Activated CD4-positive, alpha-beta T cell treated with anti-CD3 and anti-CD28 coated beads for 36 hours (primary cell): ENCODE measurements around the gene FAM78A. TPM values are rescaled to one million over a fixed set of nuclear protein-coding genes. Genes with fewer than 3 reads are reported as not detected.

Source experiments
- ATAC-seq: fragments of 200-7000 bp; cut with Tn5 transposase; one replicate; pipeline ENCODE4 v1.10.0; 2021; ENCODE audit warnings: mild to moderate bottlenecking, moderate library complexity
- CTCF ChIA-PET: fragments of 350-600 bp; sonication (Branson Sonifier 250); formaldehyde crosslinking; loops from one replicate; lab custom pipeline; 2021; ENCODE audit warnings: antibody characterized with exemption; lab: Charles Lee
- POLR2A ChIA-PET: fragments of 350-600 bp; sonication (Branson Sonifier 250); formaldehyde crosslinking; loops from one replicate; lab custom pipeline; 2021; ENCODE audit warnings: antibody characterized with exemption, inconsistent platforms; lab: Charles Lee
- DNase-seq: peaks from one replicate; pipeline ENCODE4 v3.0.0-alpha.2; 2020
- H3K27ac Mint-ChIP-seq: one replicate; pipeline ENCODE4 v1.8.0; 2021; ENCODE audit warnings: mixed read lengths
- H3K27me3 Mint-ChIP-seq: one replicate; pipeline ENCODE4 v1.8.0; 2021; ENCODE audit warnings: mixed read lengths
- H3K36me3 Mint-ChIP-seq: one replicate; pipeline ENCODE4 v1.8.0; 2021; ENCODE audit warnings: low read depth, mixed read lengths
- H3K4me1 Mint-ChIP-seq: one replicate; pipeline ENCODE4 v1.8.0; 2021; ENCODE audit warnings: mixed read lengths
- H3K4me3 Mint-ChIP-seq: one replicate; pipeline ENCODE4 v1.8.0; 2021; ENCODE audit warnings: mild to moderate bottlenecking, moderate library complexity, mixed read lengths
- H3K9me3 Mint-ChIP-seq: one replicate; pipeline ENCODE4 v1.8.0; 2021; ENCODE audit warnings: low read depth, mixed read lengths
- intact Hi-C, 2 experiments: fragments of 100-400 bp; cut with DNase I in 1 of 2; cut with micrococcal nuclease in 1 of 2; formaldehyde crosslinking; loops; one replicate each; pipeline versions ENCODE4 v1.14.2 to v1.15.1; 2022 to 2024; cut with DNase I, micrococcal nuclease
- total RNA-seq, 2 experiments: library from RNA; stranded (reverse); gene quantifications; one replicate each; pipeline ENCODE4 v1.2.3, GENCODE V29; 2021

The FAM78A gene
- total RNA-seq, 2 experiments from 2014 or later: 36.6 to 52.3 TPM

- ChIA-PET CTCF (interaction anchor here (0.6 to 2.3 kb wide), 3 partner anchors 16 to 247 kb away, joined by 3 to 8 read pairs (median 5); no protein-coding TSS in a partner anchor), POLR2A (interaction anchor here (0.6 kb wide), 1 partner anchor 18 kb away, joined by 6 read pairs; no protein-coding TSS in a partner anchor)
- Mint-ChIP-seq H3K36me3 (no peaks in the 10 kb centered on the region), H3K27ac (no peak within 1 kb of the TSS), H3K27me3 (no peaks in the 10 kb centered on the region), H3K4me1 (no peaks in the 10 kb centered on the region), H3K4me3 (no peak within 1 kb of the TSS), H3K9me3 (no peaks in the 10 kb centered on the region)
- DNase-seq: no peak
- no peak for ATAC-seq
- intact Hi-C loops: no loop called here
Measured at GRCh38 chr9:131289301-131290035, 13.2 kb upstream of the FAM78A start, which contains the start of gene PLPP7. TSS of gene PLPP7 (plus strand) at chr9:131289723. CDS start at chr9:131289998, 275 bp downstream.

- Mint-ChIP-seq H3K27ac (no peak overlapping the region), H3K36me3 (no peaks in the 10 kb centered on the region), H3K4me1 (no peaks in the 10 kb centered on the region), H3K4me3 (no peak overlapping the region), H3K9me3 (no peaks in the 10 kb centered on the region), H3K27me3 (no peaks in the 10 kb centered on the region)
- ATAC-seq (no peak), DNase-seq (no peak)
- intact Hi-C loops: no loop called here
- ChIA-PET CTCF (interaction anchor here (0.9 to 2.3 kb wide), 3 partner anchors 15 to 49 kb away, joined by 3 to 8 read pairs (median 5); no protein-coding TSS in a partner anchor), POLR2A (no interaction called here)
Measured at GRCh38 chr9:131288217-131288616, 11.9 kb upstream of the FAM78A start.

- Mint-ChIP-seq H3K4me3 (no peak overlapping the region), H3K4me1 (peaks cover under 1% of the 10 kb centered on the region), H3K27ac (no peak overlapping the region), H3K9me3 (no peaks in the 10 kb centered on the region), H3K36me3 (no peaks in the 10 kb centered on the region), H3K27me3 (peaks cover under 1% of the 10 kb centered on the region)
- ATAC-seq (no peak), DNase-seq (no peak)
- ChIA-PET CTCF (interaction anchor here (0.9 kb wide), 1 partner anchor 35 kb away, joined by 3 read pairs; no protein-coding TSS in a partner anchor), POLR2A (no interaction called here)
- intact Hi-C loops: no loop called here
Measured at GRCh38 chr9:131287359-131287758, 11.0 kb upstream of the FAM78A start.

GRCh38 chr9:131284856-131285255 is 8.5 kb upstream of the FAM78A start:
- H3K4me3 Mint-ChIP-seq: no peak overlapping the region

DNA sequence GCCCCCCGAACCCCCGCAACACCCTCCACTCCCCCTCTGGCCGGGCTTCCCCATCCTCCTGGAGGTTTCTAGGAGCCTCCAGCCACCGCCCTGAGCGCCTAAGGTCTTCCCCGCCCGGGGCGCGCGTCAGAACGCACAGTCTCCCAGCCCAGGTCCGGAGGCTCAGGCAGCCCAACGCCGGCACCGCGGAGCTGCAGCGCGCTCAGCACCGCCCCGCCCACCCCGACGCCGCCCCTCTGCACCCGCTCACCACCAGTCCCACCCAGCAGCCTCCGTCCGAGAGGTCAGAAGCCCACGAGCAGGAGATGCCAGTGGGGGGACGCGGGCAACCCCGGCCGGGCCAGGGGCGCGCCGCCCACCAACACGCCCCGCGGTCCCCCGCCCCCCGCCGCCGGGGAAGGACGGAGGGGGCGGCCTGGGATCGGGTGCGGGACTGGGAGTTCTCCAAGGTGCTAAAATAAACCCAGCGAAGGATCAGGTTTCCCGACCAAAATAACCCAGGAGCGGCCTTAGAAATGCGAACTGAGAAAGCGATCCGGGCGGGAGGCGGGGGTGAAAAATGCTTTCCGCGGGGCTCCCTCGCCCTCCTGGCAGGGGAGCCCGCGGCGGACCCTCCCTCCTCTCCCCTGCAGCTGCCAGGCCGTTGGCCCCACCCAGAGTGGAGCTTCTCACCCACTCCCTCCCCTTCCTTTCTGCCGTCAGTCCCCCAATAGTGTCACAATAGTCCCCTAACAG is 6.5 kb upstream of the FAM78A start:
- intact Hi-C loops: no loop called here
- Mint-ChIP-seq H3K9me3 (no peaks in the 10 kb centered on the region), H3K4me3 (no peak overlapping the region), H3K27ac (no peak overlapping the region), H3K4me1 (peaks cover 22% of the 10 kb centered on the region), H3K27me3 (peaks cover 7% of the 10 kb centered on the region), H3K36me3 (no peaks in the 10 kb centered on the region)
- ChIA-PET CTCF (interaction anchor here (0.6 kb wide), 1 partner anchor 155 kb away, joined by 3 read pairs; no protein-coding TSS in a partner anchor), POLR2A (interaction anchor here (0.6 kb wide), 1 partner anchor 58 kb away, joined by 3 read pairs; no protein-coding TSS in a partner anchor)
- ATAC-seq (no peak), DNase-seq (peak; percentile 40)

More at GRCh38 chr9:131284856-131285255, 8.5 kb upstream of the FAM78A start:
- no peak for ATAC-seq
- intact Hi-C loops: no loop called here
- no peaks in the 10 kb centered on the region for H3K36me3 Mint-ChIP-seq
- H3K27ac Mint-ChIP-seq: no peak overlapping the region
- peaks cover 9% of the 10 kb centered on the region for H3K4me1 Mint-ChIP-seq
- ChIA-PET CTCF (interaction anchor here (0.6 to 0.8 kb wide), 2 partner anchors 13 to 51 kb away, joined by 3 to 4 read pairs; no protein-coding TSS in a partner anchor), POLR2A (no interaction called here)
- no peaks in the 10 kb centered on the region for H3K9me3 Mint-ChIP-seq
- no peak for DNase-seq
- H3K27me3 Mint-ChIP-seq: peaks cover 7% of the 10 kb centered on the region

- no peak for DNase-seq
- Mint-ChIP-seq H3K4me1 (peaks cover 22% of the 10 kb centered on the region), H3K27ac (no peak overlapping the region), H3K36me3 (no peaks in the 10 kb centered on the region), H3K4me3 (peak overlapping the region; percentile 5), H3K9me3 (no peaks in the 10 kb centered on the region), H3K27me3 (peaks cover 7% of the 10 kb centered on the region)
- POLR2A ChIA-PET: no interaction called here
- no peak for ATAC-seq
- intact Hi-C loops: no loop called here
- CTCF ChIA-PET: no interaction called here
Measured at GRCh38 chr9:131282175-131282574, 5.9 kb upstream of the FAM78A start.

- Mint-ChIP-seq H3K4me1 (peaks cover 22% of the 10 kb centered on the region), H3K9me3 (no peaks in the 10 kb centered on the region), H3K36me3 (no peaks in the 10 kb centered on the region), H3K27ac (no peak overlapping the region), H3K4me3 (peak overlapping the region; percentile 5), H3K27me3 (peaks cover 7% of the 10 kb centered on the region)
- intact Hi-C loops: no loop called here
- ATAC-seq (no peak), DNase-seq (no peak)
- ChIA-PET CTCF (interaction anchor here (1.3 kb wide), 1 partner anchor 235 kb away, joined by 4 read pairs; no protein-coding TSS in a partner anchor), POLR2A (no interaction called here)
Measured at GRCh38 chr9:131281119-131281965, 5.0 kb upstream of the FAM78A start.

DNA sequence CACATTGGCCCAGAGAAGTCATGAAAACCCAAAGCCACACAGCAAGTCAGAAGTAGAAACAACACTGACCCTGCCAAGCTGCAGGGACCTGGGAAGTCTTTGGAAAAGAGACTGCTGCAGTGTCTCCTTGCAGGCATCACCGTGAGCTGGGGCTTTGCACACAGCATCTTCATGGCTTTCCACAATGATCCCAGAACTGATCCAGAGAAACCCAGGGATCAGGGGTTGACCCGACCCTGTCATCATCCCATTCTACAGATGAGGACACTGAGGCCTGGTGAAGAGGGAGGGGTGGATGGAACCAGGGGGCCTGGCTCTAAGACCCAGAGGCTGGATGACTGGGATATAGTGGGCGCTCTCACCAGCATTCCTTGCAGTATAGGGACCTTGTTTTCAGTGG is 4.3 kb upstream of the FAM78A start:
- H3K36me3 Mint-ChIP-seq: peaks cover 7% of the 10 kb centered on the region
- ChIA-PET POLR2A (no interaction called here), CTCF (interaction anchor here (1.3 kb wide), 1 partner anchor 234 kb away, joined by 4 read pairs; no protein-coding TSS in a partner anchor)
- DNase-seq (no peak), ATAC-seq (no peak)
- peaks cover 22% of the 10 kb centered on the region for H3K4me1 Mint-ChIP-seq
- intact Hi-C loops: no loop called here
- H3K27me3 Mint-ChIP-seq: peaks cover 7% of the 10 kb centered on the region
- no peak overlapping the region for H3K27ac Mint-ChIP-seq
- no peaks in the 10 kb centered on the region for H3K9me3 Mint-ChIP-seq
- no peak overlapping the region for H3K4me3 Mint-ChIP-seq

GRCh38 chr9:131279863-131280570 is 3.7 kb upstream of the FAM78A start:
- Mint-ChIP-seq H3K27ac (no peak overlapping the region), H3K4me1 (peaks cover 22% of the 10 kb centered on the region), H3K4me3 (no peak overlapping the region), H3K36me3 (peaks cover 12% of the 10 kb centered on the region), H3K9me3 (no peaks in the 10 kb centered on the region), H3K27me3 (peaks cover 7% of the 10 kb centered on the region)
- POLR2A ChIA-PET: no interaction called here
- intact Hi-C loops: loop anchor here in 1 of 2 experiments (5.0 to 10.0 kb wide), 2 partner anchors 387 to 565 kb away; no protein-coding TSS in a partner anchor
- CTCF ChIA-PET: interaction anchor here (0.7 to 1.3 kb wide), 2 partner anchors 23 to 234 kb away, joined by 4 read pairs; no protein-coding TSS in a partner anchor
- DNase-seq (no peak), ATAC-seq (no peak)

DNA sequence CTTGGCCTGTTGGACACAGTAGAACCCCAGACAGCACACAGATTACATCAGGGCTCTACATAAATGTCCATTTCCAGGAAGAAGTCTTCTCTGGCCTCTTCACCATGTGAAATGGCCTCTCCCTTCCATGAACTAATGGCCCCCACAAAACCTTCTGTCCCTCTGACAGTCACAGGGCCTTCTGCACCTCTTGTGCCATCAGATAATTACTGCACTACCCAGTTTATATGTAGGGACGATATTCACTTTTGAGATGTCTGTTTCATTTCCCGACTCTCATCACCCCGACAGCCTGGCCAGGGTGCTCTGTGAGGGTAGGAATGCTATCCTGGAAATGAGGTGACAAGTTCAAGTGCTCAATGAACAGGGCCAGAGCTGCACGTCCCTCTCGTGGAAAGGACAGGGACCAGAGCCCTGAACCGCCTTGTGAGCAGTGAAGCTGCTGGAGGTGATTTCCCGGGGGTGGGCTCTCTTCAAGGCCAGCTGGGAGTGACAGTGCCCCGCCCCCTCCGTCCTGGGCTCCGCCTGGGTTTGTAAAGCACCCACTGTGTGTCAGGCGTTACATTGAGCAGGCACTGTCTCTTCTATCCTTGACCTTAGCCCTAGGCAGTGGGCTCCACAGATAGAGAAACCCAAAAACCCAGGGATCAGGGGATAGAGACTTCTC is 3.0 kb upstream of the FAM78A start:
- intact Hi-C loops: loop anchor here in 1 of 2 experiments (5.0 to 10.0 kb wide), 2 partner anchors 388 to 565 kb away; no protein-coding TSS in a partner anchor
- Mint-ChIP-seq H3K9me3 (no peaks in the 10 kb centered on the region), H3K4me3 (no peak overlapping the region), H3K27me3 (peaks cover 7% of the 10 kb centered on the region), H3K36me3 (peaks cover 19% of the 10 kb centered on the region), H3K27ac (peak overlapping the region; percentile 71), H3K4me1 (peaks cover 22% of the 10 kb centered on the region)
- CTCF ChIA-PET: interaction anchor here (0.7 to 1.7 kb wide), 2 partner anchors 9 to 22 kb away, joined by 4 to 7 read pairs; no protein-coding TSS in a partner anchor
- DNase-seq: no peak
- no peak for ATAC-seq
- POLR2A ChIA-PET: no interaction called here
